IMR-90 (cell line): ENCODE data around the gene CASP1. TPM values are rescaled to one million over a fixed set of nuclear protein-coding genes. Genes with fewer than 3 reads are reported as not detected.

Experiments
- ATAC-seq: fragments of 200-7000 bp; cut with Tn5 transposase; 2 replicates; pipeline ENCODE4 v1.9.1; 2020; ENCODE audit warnings: low read depth, mild to moderate bottlenecking, moderate library complexity
- BruUV-seq: library from RNA; stranded (reverse); fragments of 400-500 nt; replicated peaks from 2 replicates; lab custom pipeline; 2021; lab: Mats Ljungman, UMichigan
- CTCF ChIA-PET: fragments of 300-600 bp; formaldehyde crosslinking; extraction: SDS; loops from one replicate; lab custom pipeline; 2021; ENCODE audit warnings: antibody characterized with exemption; lab: Yijun Ruan, JAX
- POLR2A ChIA-PET: fragments of 300-600 bp; sonication (Branson Sonifier 250); formaldehyde crosslinking; loops from one replicate; lab custom pipeline; 2022; ENCODE audit warnings: antibody characterized with exemption; ENCODE audit not compliant: unreplicated experiment; lab: Charles Lee
- DNase-seq: peaks from one replicate; pipeline ENCODE4 v3.0.0; 2013
- H2AFZ ChIP-seq: replicated peaks from 2 replicates; pipeline ENCODE3; 2013; ENCODE audit warnings: low read length, mild to moderate bottlenecking; ENCODE audit not compliant: poor library complexity
- H2AK5ac ChIP-seq: 2 replicates; pipeline ENCODE4 v1.6.1; 2013; ENCODE audit warnings: low read depth, low read length, inconsistent platforms
- H2AK9ac ChIP-seq: replicated peaks from 2 replicates; pipeline ENCODE3; 2013; ENCODE audit warnings: mild to moderate bottlenecking, low read depth, low read length, moderate library complexity; ENCODE audit not compliant: poor library complexity
- H2BK120ac ChIP-seq: 2 replicates; pipeline ENCODE4 v1.6.1; 2013; ENCODE audit warnings: low read depth, low read length, inconsistent platforms
- H2BK15ac ChIP-seq: 3 replicates; pipeline ENCODE4 v1.6.1; 2013; ENCODE audit warnings: low read depth, low read length, inconsistent platforms
- H2BK20ac ChIP-seq: 2 replicates; pipeline ENCODE4 v1.6.1; 2013; ENCODE audit warnings: low read depth, mild to moderate bottlenecking, inconsistent platforms, low read length, moderate library complexity
- H2BK5ac ChIP-seq: 2 replicates; pipeline ENCODE4 v1.6.1; 2013; ENCODE audit warnings: mild to moderate bottlenecking, low read depth, low read length, inconsistent platforms; ENCODE audit not compliant: poor library complexity, severe bottlenecking
- H3K14ac ChIP-seq: replicated peaks from 2 replicates; pipeline ENCODE4 v1.6.1; 2013; ENCODE audit warnings: low read depth, low read length, inconsistent platforms
- H3K18ac ChIP-seq: 2 replicates; pipeline ENCODE4 v1.6.1; 2013; ENCODE audit warnings: low read depth, low read length, control low read depth
- H3K23ac ChIP-seq: 2 replicates; pipeline ENCODE4 v1.6.1; 2013; ENCODE audit warnings: low read depth, low read length, inconsistent platforms
- H3K27ac ChIP-seq: 2 replicates; pipeline ENCODE4 v1.5.1; 2013; ENCODE audit warnings: mild to moderate bottlenecking, control low read depth, low read length; ENCODE audit not compliant: insufficient read depth
- H3K27me3 ChIP-seq: 2 replicates; pipeline ENCODE4 v1.6.1; 2013; ENCODE audit warnings: low read length; ENCODE audit not compliant: control insufficient read depth, insufficient read depth
- H3K36me3 ChIP-seq: 2 replicates; pipeline ENCODE4 v1.6.1; 2013; ENCODE audit warnings: low read length, mixed read lengths; ENCODE audit not compliant: control insufficient read depth, insufficient read depth
- H3K4ac ChIP-seq: 2 replicates; pipeline ENCODE4 v1.6.1; 2013; ENCODE audit warnings: low read depth, low read length, inconsistent platforms
- H3K4me1 ChIP-seq: 2 replicates; pipeline ENCODE4 v1.6.1; 2013; ENCODE audit warnings: low read length, mixed read lengths; ENCODE audit not compliant: control insufficient read depth, insufficient read depth
- H3K4me2 ChIP-seq: 2 replicates; pipeline ENCODE4 v1.6.1; 2013; ENCODE audit warnings: low read depth, mild to moderate bottlenecking, control low read depth, low read length, moderate library complexity
- H3K4me3 ChIP-seq: 2 replicates; pipeline ENCODE4 v1.5.1; 2013; ENCODE audit warnings: low read depth, mild to moderate bottlenecking, control low read depth, low read length, moderate library complexity; ENCODE audit not compliant: insufficient read depth
- H3K56ac ChIP-seq: 2 replicates; pipeline ENCODE4 v1.6.1; 2013; ENCODE audit warnings: low read length, inconsistent platforms; ENCODE audit not compliant: insufficient read depth; ENCODE audit errors: extremely low read depth
- H3K79me1 ChIP-seq, 2 experiments: 2 replicates each; pipeline ENCODE4 v1.6.1; 2013; ENCODE audit warnings: low read length in 2 of 2, inconsistent platforms in 1 of 2, low read depth in 1 of 2
- H3K9ac ChIP-seq: 2 replicates; pipeline ENCODE4 v1.6.1; 2013; ENCODE audit warnings: low read depth, low read length, control low read depth
- H3K9me1 ChIP-seq: 2 replicates; pipeline ENCODE4 v1.6.1; 2013; ENCODE audit warnings: low read length, inconsistent platforms; ENCODE audit not compliant: insufficient read depth
- H3K9me3 ChIP-seq: 2 replicates; pipeline ENCODE4 v1.6.1; 2013; ENCODE audit warnings: low read length; ENCODE audit not compliant: control insufficient read depth, insufficient read depth
- H4K20me1 ChIP-seq: 2 replicates; pipeline ENCODE4 v1.6.1; 2013; ENCODE audit warnings: low read length, inconsistent platforms; ENCODE audit not compliant: insufficient read depth
- H4K5ac ChIP-seq: 2 replicates; pipeline ENCODE4 v1.6.1; 2013; ENCODE audit warnings: mild to moderate bottlenecking, low read depth, low read length, control low read depth
- H4K8ac ChIP-seq, 2 experiments: 2 replicates each; pipeline ENCODE4 v1.6.1; 2013; ENCODE audit warnings: low read depth in 2 of 2, low read length in 2 of 2, control low read depth in 1 of 2, inconsistent platforms in 1 of 2
- H4K91ac ChIP-seq: 2 replicates; pipeline ENCODE4 v1.6.1; 2013; ENCODE audit warnings: low read depth, low read length, inconsistent platforms; ENCODE audit not compliant: insufficient read depth
- BHLHE40 ChIP-seq: fragments of 150-350 bp; IDR thresholded peaks from 2 replicates; pipeline ENCODE4 v1.6.1; 2016; ENCODE audit warnings: mild to moderate bottlenecking, low read depth, low read length
- CEBPB ChIP-seq: IDR thresholded peaks from 2 replicates; pipeline ENCODE4 v1.6.1; 2012; ENCODE audit warnings: low read depth, low read length, improper control_type of control experiment
- CHD1 ChIP-seq: IDR thresholded peaks from 2 replicates; pipeline ENCODE4 v1.6.1; 2012; ENCODE audit warnings: low read depth, low read length, improper control_type of control experiment
- CTCF ChIP-seq: conservative IDR thresholded peaks from 2 replicates; pipeline ENCODE4 v1.5.1; 2012; ENCODE audit warnings: mild to moderate bottlenecking, low read depth, low read length, improper control_type of control experiment
- ELK1 ChIP-seq: fragments of 150-350 bp; IDR thresholded peaks from 2 replicates; pipeline ENCODE4 v1.6.1; 2016; ENCODE audit warnings: low read depth, mild to moderate bottlenecking, low read length, moderate library complexity, borderline replicate concordance
- FOS ChIP-seq: fragments of 150-350 bp; IDR thresholded peaks from 2 replicates; pipeline ENCODE4 v1.6.1; 2016; ENCODE audit warnings: low read depth, low read length
- MAFK ChIP-seq: IDR thresholded peaks from 2 replicates; pipeline ENCODE4 v1.6.1; 2012; ENCODE audit warnings: low read depth, low read length, improper control_type of control experiment
- MAZ ChIP-seq: IDR thresholded peaks from 2 replicates; pipeline ENCODE4 v1.6.1; 2012; ENCODE audit warnings: low read depth, mild to moderate bottlenecking, low read length, improper control_type of control experiment, moderate library complexity, borderline replicate concordance
- MXI1 ChIP-seq: IDR thresholded peaks from 2 replicates; pipeline ENCODE4 v1.6.1; 2012; ENCODE audit warnings: low read depth, mild to moderate bottlenecking, low read length, moderate library complexity, borderline replicate concordance
- NFE2L2 ChIP-seq: fragments of 150-350 bp; IDR thresholded peaks from 2 replicates; pipeline ENCODE4 v1.6.1; 2016; ENCODE audit warnings: low read depth, mild to moderate bottlenecking, low read length
- POLR2A ChIP-seq: IDR thresholded peaks from 2 replicates; pipeline ENCODE4 v1.6.1; 2012; ENCODE audit warnings: mild to moderate bottlenecking, low read depth, low read length
- RAD21 ChIP-seq: IDR thresholded peaks from 2 replicates; pipeline ENCODE4 v1.6.1; 2012; ENCODE audit warnings: low read length, improper control_type of control experiment
- RCOR1 ChIP-seq: IDR thresholded peaks from 2 replicates; pipeline ENCODE4 v1.6.1; 2012; ENCODE audit warnings: mild to moderate bottlenecking, low read length, improper control_type of control experiment; ENCODE audit not compliant: insufficient replicate concordance
- RFX5 ChIP-seq: IDR thresholded peaks from 2 replicates; pipeline ENCODE4 v1.8.0; 2012; ENCODE audit warnings: low read depth, mild to moderate bottlenecking, low read length, moderate library complexity
- SMC3 ChIP-seq: fragments of 150-350 bp; IDR thresholded peaks from 2 replicates; pipeline ENCODE4 v1.6.1; 2016; ENCODE audit warnings: low read depth, mild to moderate bottlenecking, antibody characterized with exemption, low read length, moderate library complexity
- WGBS, 2 experiments: methylation state at CpG; one replicate each; pipeline versions ENCODE4 v1.1.5 to v1.1.7; 2013; ENCODE audit warnings: missing lambda C conversion rate in 2 of 2; ENCODE audit not compliant: insufficient read length in 1 of 2; ENCODE audit errors: extremely low coverage in 2 of 2; 5-methylcytosine and 5-hydroxymethylcytosine counted together
- dilution Hi-C: fragments of 300-500 bp; cut with HindIII; formaldehyde crosslinking; loops from one replicate; pipeline ENCODE4 v1.14.3; 2018; ENCODE audit warnings: low sequenced_read_pairs; ENCODE audit not compliant: unreplicated experiment
- in situ Hi-C: fragments of 300-500 bp; cut with MboI; formaldehyde crosslinking; loops from 3 replicates; pipeline ENCODE4 v1.14.3; 2019; ENCODE audit warnings: low sequenced_read_pairs, inconsistent platforms, mixed read lengths
- intact Hi-C: fragments of 100-400 bp; cut with micrococcal nuclease; formaldehyde crosslinking; loops from 2 replicates; pipeline ENCODE4 v1.10.0; 2022
- polyA plus RNA-seq, 3 experiments: library from polyadenylated mRNA; depleted of rRNA; stranded (reverse); fragments of >200 nt; gene quantifications; 2 replicates each; pipeline ENCODE4 v1.2.3, GENCODE V29; 2012; ENCODE audit warnings: low replicate concordance in 1 of 3
- total RNA-seq: library from RNA; depleted of rRNA; stranded (reverse); fragments of >200 nt; gene quantifications from 2 replicates; pipeline ENCODE4 v1.2.3, GENCODE V29; 2012
- TF ChIP-seq, protein P1 (sequence below): fragments of 150-350 bp; IDR thresholded peaks from 2 replicates; pipeline ENCODE4 v1.6.1; 2017; ENCODE audit warnings: mild to moderate bottlenecking, antibody characterized with exemption, low read length, low read depth

CASP1 gene
- total and polyA plus RNA-seq, 2 of the 4 experiments (the other 2 are of a cell fraction): 12.5 to 31.2 TPM

- Histone ChIP-seq H2BK15ac (no peak overlapping the region), H3K23ac (no peak overlapping the region), H3K9ac (no peak overlapping the region), H3K27ac (no peak overlapping the region), H2AK5ac (no peak overlapping the region), H2BK20ac (no peak overlapping the region), H3K4me3 (no peak overlapping the region), H3K4ac (no peak overlapping the region), H4K5ac (no peak overlapping the region), H2BK120ac (no peak overlapping the region), H2AK9ac (no peak overlapping the region), H2BK5ac (no peak overlapping the region), H3K14ac (no peak overlapping the region), H3K4me1 (no peaks in the 10 kb centered on the region; the same call in 1 of the 2 replicates), H4K8ac (no peak overlapping the region), H3K9me3 (no peaks in the 10 kb centered on the region), H3K36me3 (no peaks in the 10 kb centered on the region), H3K27me3 (no peaks in the 10 kb centered on the region), H3K4me2 (no peak overlapping the region), H4K20me1 (no peaks in the 10 kb centered on the region), H4K91ac (no peak overlapping the region), H3K79me1 (no peaks in the 10 kb centered on the region), H3K56ac (no peak overlapping the region), H3K9me1 (no peaks in the 10 kb centered on the region), H3K18ac (no peak overlapping the region), H2AFZ (no peak overlapping the region)
- CTCF ChIA-PET: no interaction called here
- intact Hi-C loops (no loop called here), dilution Hi-C loops (no loop called here), in situ Hi-C loops (no loop called here)
- no peak for DNase-seq
- BruUV-seq: no TSS peak
- POLR2A ChIA-PET: no interaction called here
- ATAC-seq: no peak
- no CpG with 5 or more reads among the region's 3 CpGs for WGBS, 2 experiments
- no peak for TF ChIP-seq MAFK
- no peak for TF ChIP-seq ELK1
- TF ChIP-seq MAZ: no peak
- TF ChIP-seq SMC3: no peak
- no peak for TF ChIP-seq RCOR1
- no peak for TF ChIP-seq RFX5
- TF ChIP-seq MXI1: no peak
- no peak for TF ChIP-seq NFE2L2
- TF ChIP-seq BHLHE40: no peak
- TF ChIP-seq POLR2A: no peak
- no peak for TF ChIP-seq RAD21
- TF ChIP-seq CTCF: no peak
- TF ChIP-seq, protein P1, sequence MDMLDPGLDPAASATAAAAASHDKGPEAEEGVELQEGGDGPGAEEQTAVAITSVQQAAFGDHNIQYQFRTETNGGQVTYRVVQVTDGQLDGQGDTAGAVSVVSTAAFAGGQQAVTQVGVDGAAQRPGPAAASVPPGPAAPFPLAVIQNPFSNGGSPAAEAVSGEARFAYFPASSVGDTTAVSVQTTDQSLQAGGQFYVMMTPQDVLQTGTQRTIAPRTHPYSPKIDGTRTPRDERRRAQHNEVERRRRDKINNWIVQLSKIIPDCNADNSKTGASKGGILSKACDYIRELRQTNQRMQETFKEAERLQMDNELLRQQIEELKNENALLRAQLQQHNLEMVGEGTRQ: no peak
- TF ChIP-seq CEBPB: no peak
- no peak for TF ChIP-seq FOS
- TF ChIP-seq CHD1: no peak
Measured at GRCh38 chr11:105078283-105078682, 43.3 kb upstream of the CASP1 start.
